ENCODE measurements around the gene PITPNC1. TPM values are rescaled to one million over a fixed set of nuclear protein-coding genes. Genes with fewer than 3 reads are reported as not detected.

PITPNC1 gene
- total and polyA plus RNA-seq, 12 donors: 4.9 to 33.0 (median 14.0) TPM

DNA sequence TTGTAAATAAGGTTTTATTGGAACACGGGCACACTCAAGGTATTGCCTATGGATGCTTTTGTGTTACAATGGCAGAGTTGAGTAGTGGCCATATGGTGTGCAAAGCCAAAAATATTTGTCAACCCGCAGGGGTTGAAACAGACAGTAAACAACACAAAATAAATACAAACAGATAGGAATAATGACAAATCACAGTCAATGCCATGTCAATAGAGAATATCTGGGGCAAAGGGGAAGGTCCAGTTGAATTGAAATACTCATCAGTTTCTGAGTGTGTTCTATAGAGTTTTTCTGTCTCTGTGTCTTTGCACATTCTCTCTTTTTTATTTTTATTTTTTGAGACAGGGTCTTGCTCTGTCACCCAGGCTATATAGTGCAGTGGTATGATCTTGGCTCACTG lies 37.5 kb downstream of the PITPNC1 start:
- intact Hi-C loops (cut with DNase I): no loop called here
- no peaks in the 10 kb centered on the region for H3K36me3 ChIP-seq (replicated peaks in 1 of 2)
- 91 to 100% (median 96%) methylated on average over 2 of the region's 2 CpGs for WGBS, 4 donors
- TF ChIP-seq POLR2A (IDR thresholded peaks at IDR 0.05): no peak
- TF ChIP-seq, protein P1, sequence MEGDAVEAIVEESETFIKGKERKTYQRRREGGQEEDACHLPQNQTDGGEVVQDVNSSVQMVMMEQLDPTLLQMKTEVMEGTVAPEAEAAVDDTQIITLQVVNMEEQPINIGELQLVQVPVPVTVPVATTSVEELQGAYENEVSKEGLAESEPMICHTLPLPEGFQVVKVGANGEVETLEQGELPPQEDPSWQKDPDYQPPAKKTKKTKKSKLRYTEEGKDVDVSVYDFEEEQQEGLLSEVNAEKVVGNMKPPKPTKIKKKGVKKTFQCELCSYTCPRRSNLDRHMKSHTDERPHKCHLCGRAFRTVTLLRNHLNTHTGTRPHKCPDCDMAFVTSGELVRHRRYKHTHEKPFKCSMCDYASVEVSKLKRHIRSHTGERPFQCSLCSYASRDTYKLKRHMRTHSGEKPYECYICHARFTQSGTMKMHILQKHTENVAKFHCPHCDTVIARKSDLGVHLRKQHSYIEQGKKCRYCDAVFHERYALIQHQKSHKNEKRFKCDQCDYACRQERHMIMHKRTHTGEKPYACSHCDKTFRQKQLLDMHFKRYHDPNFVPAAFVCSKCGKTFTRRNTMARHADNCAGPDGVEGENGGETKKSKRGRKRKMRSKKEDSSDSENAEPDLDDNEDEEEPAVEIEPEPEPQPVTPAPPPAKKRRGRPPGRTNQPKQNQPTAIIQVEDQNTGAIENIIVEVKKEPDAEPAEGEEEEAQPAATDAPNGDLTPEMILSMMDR (IDR thresholded peaks at IDR 0.05): no peak
- no peak for DNase-seq
- H3K27ac ChIP-seq: no peak overlapping the region
- no peak overlapping the region for H3K4me3 ChIP-seq
- no peaks in the 10 kb centered on the region for H3K4me1 ChIP-seq (replicated peaks in 1 of 2)
- H3K9me3 ChIP-seq (replicated peaks in 1 of 3): no peaks in the 10 kb centered on the region
- H3K27me3 ChIP-seq: no peaks in the 10 kb centered on the region

DNA sequence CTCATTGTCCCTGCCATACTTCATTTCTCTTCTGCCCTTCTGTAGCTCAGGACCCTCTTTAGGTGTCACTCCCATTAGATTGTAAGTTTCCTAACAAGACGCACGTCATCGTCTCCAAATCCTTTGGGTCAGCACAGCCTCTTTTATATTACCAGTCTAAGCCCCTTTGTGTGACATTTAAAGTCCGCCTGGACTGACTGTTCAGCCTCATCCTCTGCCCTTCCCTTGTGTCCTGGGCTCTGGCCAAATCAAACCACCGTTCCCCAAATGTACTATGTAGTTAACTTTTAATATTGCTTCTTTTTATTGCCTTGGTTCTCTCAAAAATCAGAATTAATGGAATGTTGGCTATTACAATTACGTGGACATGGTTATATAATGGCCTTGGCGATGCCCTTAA lies 38.2 kb downstream of the PITPNC1 start:
- peak in 2 of 7 donors; percentile 25 to 35 for DNase-seq
- no peaks in the 10 kb centered on the region for H3K27me3 ChIP-seq
- no peaks in the 10 kb centered on the region for H3K9me3 ChIP-seq (replicated peaks in 1 of 3)
- intact Hi-C loops (cut with DNase I): no loop called here
- TF ChIP-seq POLR2A (IDR thresholded peaks at IDR 0.05): no peak
- TF ChIP-seq, protein P1 (IDR thresholded peaks at IDR 0.05): no peak
- 57 to 69% (median 65%) methylated on average over 7 of the region's 7 CpGs for WGBS, 4 donors
- H3K36me3 ChIP-seq (replicated peaks in 1 of 2): no peaks in the 10 kb centered on the region
- no peak overlapping the region for H3K27ac ChIP-seq
- no peak overlapping the region for H3K4me3 ChIP-seq
- H3K4me1 ChIP-seq (replicated peaks in 1 of 2): no peaks in the 10 kb centered on the region

DNA sequence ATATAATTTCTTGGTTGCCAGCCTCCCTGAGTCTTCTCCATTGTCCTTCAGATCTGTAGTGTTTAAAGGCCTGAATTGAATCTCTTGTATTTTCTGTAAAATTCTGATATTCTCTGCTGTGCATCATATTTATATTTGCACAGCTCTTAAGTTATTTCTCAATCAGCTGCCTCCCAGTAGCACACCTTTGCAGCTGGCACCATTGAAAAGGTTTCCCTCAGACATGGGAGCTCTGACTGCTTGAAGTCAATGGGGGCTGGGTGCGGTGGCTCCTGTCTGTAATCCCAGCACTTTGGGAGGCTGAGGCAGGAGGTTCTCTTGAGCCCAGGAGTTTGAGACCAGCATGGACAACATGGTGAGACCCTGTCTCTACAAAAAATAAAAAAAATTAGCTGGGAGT lies 40.4 kb downstream of the PITPNC1 start:
- no peak overlapping the region for H3K4me3 ChIP-seq
- no peaks in the 10 kb centered on the region for H3K27me3 ChIP-seq
- no peak for TF ChIP-seq POLR2A (IDR thresholded peaks at IDR 0.05)
- TF ChIP-seq, protein P1 (IDR thresholded peaks at IDR 0.05): no peak
- 96 to 100% (median 100%) methylated on average over 1 of the region's 1 CpG for WGBS, 4 donors
- no peaks in the 10 kb centered on the region for H3K36me3 ChIP-seq (replicated peaks in 1 of 2)
- DNase-seq: peak in 1 of 7 donors; percentile 27
- peaks cover 0 to 8% of the 10 kb centered on the region in 2 donors for H3K4me1 ChIP-seq (replicated peaks in 1 of 2)
- intact Hi-C loops (cut with DNase I): no loop called here
- H3K27ac ChIP-seq: no peak overlapping the region
- no peaks in the 10 kb centered on the region for H3K9me3 ChIP-seq (replicated peaks in 1 of 3)

DNA sequence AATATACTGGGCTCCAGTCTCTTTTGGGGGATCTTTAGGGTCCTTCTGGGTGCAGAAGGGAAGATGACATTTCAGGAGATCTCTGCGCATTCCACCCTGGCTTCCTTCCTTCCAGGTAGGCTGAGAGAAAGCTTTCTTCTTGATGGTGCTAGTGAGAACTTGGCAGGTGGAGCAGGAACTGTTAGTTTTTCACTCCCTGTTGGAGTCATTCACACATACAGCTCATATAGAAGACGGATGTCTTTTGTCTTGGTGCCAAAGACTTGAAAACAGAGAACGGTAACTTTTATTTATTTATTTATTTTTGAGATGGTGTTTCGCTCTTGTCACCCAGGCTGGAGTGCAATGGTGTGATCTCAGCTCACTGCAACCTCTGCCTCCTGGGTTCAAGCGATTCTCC lies 43.9 kb downstream of the PITPNC1 start:
- Histone ChIP-seq H3K4me3 (no peak overlapping the region), H3K36me3 (replicated peaks in 1 of 2) (no peaks in the 10 kb centered on the region), H3K9me3 (replicated peaks in 1 of 3) (no peaks in the 10 kb centered on the region), H3K27me3 (no peaks in the 10 kb centered on the region), H3K4me1 (replicated peaks in 1 of 2) (peaks cover 0 to 8% of the 10 kb centered on the region in 2 donors), H3K27ac (peak overlapping the region in 2 of 5 donors; percentile 51 to 68)
- WGBS, 4 donors: 80 to 90% (median 88%) methylated on average over 5 of the region's 5 CpGs
- intact Hi-C loops (cut with DNase I): no loop called here
- DNase-seq: no peak
- TF ChIP-seq, protein P1 (IDR thresholded peaks at IDR 0.05): no peak
- TF ChIP-seq POLR2A (IDR thresholded peaks at IDR 0.05): no peak

Measured in adrenal gland (tissue), 12 donors.